Measurements from ENCODE around the gene FBXO42. TPM values are rescaled to one million over a fixed set of nuclear protein-coding genes. Genes with fewer than 3 reads are reported as not detected.

Gene FBXO42
- total and polyA plus RNA-seq, 9 of the 15 experiments (the other 6 are each of a cell fraction or from before 2014, with no cell fraction given) = 7.2 to 24.8 (median 17.4) TPM

DNA sequence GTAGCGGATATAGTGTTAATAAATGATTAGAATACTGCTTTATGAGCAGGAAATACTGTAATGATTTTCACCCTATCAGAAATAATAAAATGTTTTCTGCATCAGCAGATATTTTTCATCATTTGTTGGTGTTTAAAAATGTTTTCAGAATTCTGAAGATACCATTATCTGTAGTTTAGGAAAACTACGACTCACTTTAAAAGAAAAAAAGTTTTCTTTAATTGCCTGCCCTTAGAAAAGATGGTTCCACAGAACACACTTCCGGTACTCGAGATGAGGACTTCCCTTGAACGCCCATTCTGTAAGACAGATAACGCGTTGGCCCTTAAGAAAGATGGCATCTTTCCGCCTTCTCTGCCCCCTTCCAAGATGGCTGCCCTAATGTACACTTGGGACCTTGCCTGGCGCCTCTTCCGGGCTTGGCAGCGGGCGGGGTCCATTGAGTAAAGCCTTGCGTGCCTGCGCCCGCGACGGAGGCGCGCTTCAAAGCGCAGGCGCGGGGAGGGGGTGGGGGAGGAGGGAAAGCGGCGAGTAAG, 14.5 kb upstream of the FBXO42 start, which contains the start of gene SZRD1 (continued):
- peak; percentile 92 for TF ChIP-seq E2F8 (IDR thresholded peaks at IDR 0.05; ENCODE audit: low read depth, partially characterized antibody)
- TF ChIP-seq SIX5 (IDR thresholded peaks at IDR 0.05; ENCODE audit: borderline replicate concordance in 1 of 2, insufficient read depth in 1 of 2, low read depth in 1 of 2, low read length in 2 of 2) = peak; percentile 70 to 80
- TF ChIP-seq ZNF75A (CRISPR knock-in tag; IDR thresholded peaks at IDR 0.05) = no peak
- TF ChIP-seq, protein P1, sequence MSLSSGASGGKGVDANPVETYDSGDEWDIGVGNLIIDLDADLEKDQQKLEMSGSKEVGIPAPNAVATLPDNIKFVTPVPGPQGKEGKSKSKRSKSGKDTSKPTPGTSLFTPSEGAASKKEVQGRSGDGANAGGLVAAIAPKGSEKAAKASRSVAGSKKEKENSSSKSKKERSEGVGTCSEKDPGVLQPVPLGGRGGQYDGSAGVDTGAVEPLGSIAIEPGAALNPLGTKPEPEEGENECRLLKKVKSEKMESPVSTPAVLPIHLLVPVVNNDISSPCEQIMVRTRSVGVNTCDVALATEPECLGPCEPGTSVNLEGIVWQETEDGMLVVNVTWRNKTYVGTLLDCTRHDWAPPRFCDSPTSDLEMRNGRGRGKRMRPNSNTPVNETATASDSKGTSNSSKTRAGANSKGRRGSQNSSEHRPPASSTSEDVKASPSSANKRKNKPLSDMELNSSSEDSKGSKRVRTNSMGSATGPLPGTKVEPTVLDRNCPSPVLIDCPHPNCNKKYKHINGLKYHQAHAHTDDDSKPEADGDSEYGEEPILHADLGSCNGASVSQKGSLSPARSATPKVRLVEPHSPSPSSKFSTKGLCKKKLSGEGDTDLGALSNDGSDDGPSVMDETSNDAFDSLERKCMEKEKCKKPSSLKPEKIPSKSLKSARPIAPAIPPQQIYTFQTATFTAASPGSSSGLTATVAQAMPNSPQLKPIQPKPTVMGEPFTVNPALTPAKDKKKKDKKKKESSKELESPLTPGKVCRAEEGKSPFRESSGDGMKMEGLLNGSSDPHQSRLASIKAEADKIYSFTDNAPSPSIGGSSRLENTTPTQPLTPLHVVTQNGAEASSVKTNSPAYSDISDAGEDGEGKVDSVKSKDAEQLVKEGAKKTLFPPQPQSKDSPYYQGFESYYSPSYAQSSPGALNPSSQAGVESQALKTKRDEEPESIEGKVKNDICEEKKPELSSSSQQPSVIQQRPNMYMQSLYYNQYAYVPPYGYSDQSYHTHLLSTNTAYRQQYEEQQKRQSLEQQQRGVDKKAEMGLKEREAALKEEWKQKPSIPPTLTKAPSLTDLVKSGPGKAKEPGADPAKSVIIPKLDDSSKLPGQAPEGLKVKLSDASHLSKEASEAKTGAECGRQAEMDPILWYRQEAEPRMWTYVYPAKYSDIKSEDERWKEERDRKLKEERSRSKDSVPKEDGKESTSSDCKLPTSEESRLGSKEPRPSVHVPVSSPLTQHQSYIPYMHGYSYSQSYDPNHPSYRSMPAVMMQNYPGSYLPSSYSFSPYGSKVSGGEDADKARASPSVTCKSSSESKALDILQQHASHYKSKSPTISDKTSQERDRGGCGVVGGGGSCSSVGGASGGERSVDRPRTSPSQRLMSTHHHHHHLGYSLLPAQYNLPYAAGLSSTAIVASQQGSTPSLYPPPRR (CRISPR knock-in tag; IDR thresholded peaks at IDR 0.05; ENCODE audit: borderline replicate concordance) = no peak
- no peak for TF ChIP-seq BRCA1 (IDR thresholded peaks at IDR 0.05)
- no peak for TF ChIP-seq BRCA1 (CRISPR knock-in tag; IDR thresholded peaks at IDR 0.05)
- TF ChIP-seq GATAD2A (IDR thresholded peaks at IDR 0.05) = no peak
- TF ChIP-seq POU5F1 (IDR thresholded peaks at IDR 0.05; ENCODE audit: borderline replicate concordance, low read depth, low read length, partially characterized antibody) = no peak
- TF ChIP-seq PTRF (tag; IDR thresholded peaks at IDR 0.05) = no peak
- TF ChIP-seq CBFA2T2 (conservative IDR thresholded peaks at IDR 0.05) = no peak
- no peak for TF ChIP-seq EHMT2 (IDR thresholded peaks at IDR 0.05)
- TF ChIP-seq KDM5B (IDR thresholded peaks at IDR 0.05; ENCODE audit: insufficient replicate concordance, low read depth, low read length) = no peak
- TF ChIP-seq PRPF4 (IDR thresholded peaks at IDR 0.05; ENCODE audit: insufficient read depth, low read depth, low read length, poor library complexity, severe bottlenecking) = no peak
- TF ChIP-seq BACH1 (tag; IDR thresholded peaks at IDR 0.05) = peak; percentile 88; the same call in 1 of the 2 replicates
- TF ChIP-seq ZNF57 (CRISPR knock-in tag; IDR thresholded peaks at IDR 0.05) = no peak
- peak; percentile 98 for TF ChIP-seq ZNF584 (CRISPR knock-in tag; IDR thresholded peaks at IDR 0.05; ENCODE audit: low read depth)
- no peak for TF ChIP-seq THAP7 (CRISPR knock-in tag; IDR thresholded peaks at IDR 0.05)
- TF ChIP-seq SRSF1 (IDR thresholded peaks at IDR 0.05; ENCODE audit: low read depth, low read length) = no peak

Data from K562 (cell line).